Activated naive CD4-positive, alpha-beta T cell treated with anti-CD3 and anti-CD28 coated beads, Interleukin-2, amount 50 U/mL, for 24 hours (primary cell): ENCODE measurements around the gene PCDHA3.
"Not testable (repeated sequence)": the region's sequence is repeated elsewhere in the genome, so short reads cannot be mapped to it uniquely, and the experiment has no call there.

Source experiments
- H3K27ac Mint-ChIP-seq: one replicate; pipeline ENCODE4 v1.8.0; 2021; ENCODE audit warnings: mild to moderate bottlenecking, mixed read lengths
- H3K27me3 Mint-ChIP-seq: one replicate; pipeline ENCODE4 v1.8.0; 2021; ENCODE audit warnings: mixed read lengths
- H3K36me3 Mint-ChIP-seq: one replicate; pipeline ENCODE4 v1.8.0; 2021; ENCODE audit warnings: mixed read lengths
- H3K4me1 Mint-ChIP-seq: one replicate; pipeline ENCODE4 v1.8.0; 2021; ENCODE audit warnings: mixed read lengths
- H3K4me3 Mint-ChIP-seq: one replicate; pipeline ENCODE4 v1.8.0; 2021; ENCODE audit warnings: mild to moderate bottlenecking, mixed read lengths
- H3K9me3 Mint-ChIP-seq: one replicate; pipeline ENCODE4 v1.8.0; 2021; ENCODE audit warnings: mixed read lengths

PCDHA3 gene

DNA sequence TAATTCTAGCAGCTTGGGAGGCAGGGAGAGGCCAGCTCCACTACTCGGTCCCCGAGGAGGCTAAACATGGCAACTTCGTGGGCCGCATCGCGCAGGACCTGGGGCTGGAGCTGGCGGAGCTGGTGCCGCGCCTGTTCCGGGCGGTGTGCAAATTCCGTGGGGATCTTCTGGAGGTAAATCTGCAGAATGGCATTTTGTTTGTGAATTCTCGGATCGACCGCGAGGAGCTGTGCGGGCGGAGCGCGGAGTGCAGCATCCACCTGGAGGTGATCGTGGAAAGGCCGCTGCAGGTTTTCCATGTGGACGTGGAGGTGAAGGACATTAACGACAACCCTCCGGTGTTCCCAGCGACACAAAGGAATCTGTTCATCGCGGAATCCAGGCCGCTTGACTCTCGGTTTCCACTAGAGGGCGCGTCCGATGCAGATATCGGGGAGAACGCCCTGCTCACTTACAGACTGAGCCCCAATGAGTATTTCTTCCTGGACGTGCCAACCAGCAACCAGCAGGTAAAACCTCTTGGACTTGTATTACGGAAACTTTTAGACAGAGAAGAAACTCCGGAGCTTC is 33.7 kb downstream of the PCDHA3 start:
- H3K27ac Mint-ChIP-seq, H3K4me3 Mint-ChIP-seq, H3K4me1 Mint-ChIP-seq: not testable (repeated sequence)
- Mint-ChIP-seq H3K9me3 (peaks cover 15% of the 10 kb centered on the region), H3K27me3 (peaks cover 36% of the 10 kb centered on the region), H3K36me3 (peaks cover 13% of the 10 kb centered on the region)

DNA sequence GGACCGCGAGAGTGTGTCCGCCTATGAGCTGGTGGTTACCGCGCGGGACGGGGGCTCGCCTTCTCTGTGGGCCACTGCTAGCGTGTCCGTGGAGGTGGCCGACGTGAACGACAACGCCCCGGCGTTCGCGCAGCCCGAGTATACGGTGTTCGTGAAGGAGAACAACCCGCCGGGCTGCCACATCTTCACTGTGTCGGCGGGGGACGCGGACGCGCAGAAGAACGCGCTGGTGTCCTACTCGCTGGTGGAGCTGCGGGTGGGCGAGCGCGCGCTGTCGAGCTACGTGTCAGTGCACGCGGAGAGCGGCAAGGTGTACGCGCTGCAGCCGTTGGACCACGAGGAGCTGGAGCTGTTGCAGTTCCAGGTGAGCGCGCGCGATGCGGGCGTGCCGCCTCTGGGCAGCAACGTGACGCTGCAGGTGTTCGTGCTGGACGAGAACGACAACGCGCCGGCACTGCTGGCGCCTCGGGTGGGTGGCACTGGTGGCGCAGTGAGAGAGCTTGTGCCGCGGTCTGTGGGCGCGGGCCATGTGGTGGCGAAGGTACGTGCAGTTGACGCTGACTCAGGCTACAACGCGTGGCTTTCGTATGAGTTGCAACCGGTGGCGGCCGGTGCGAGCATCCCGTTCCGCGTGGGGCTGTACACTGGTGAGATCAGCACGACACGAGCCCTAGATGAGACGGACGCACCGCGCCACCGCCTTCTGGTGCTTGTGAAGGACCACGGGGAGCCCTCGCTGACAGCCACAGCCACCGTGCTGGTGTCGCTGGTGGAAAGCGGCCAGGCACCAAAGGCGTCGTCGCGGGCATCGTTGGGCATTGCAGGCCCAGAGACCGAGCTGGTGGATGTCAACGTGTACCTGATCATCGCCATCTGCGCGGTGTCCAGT is 35.0 kb downstream of the PCDHA3 start:
- H3K4me3 Mint-ChIP-seq: no peak overlapping the region
- H3K9me3 Mint-ChIP-seq: peaks cover 24% of the 10 kb centered on the region
- peaks cover 41% of the 10 kb centered on the region for H3K27me3 Mint-ChIP-seq
- peaks cover 16% of the 10 kb centered on the region for H3K36me3 Mint-ChIP-seq
- no peaks in the 10 kb centered on the region for H3K4me1 Mint-ChIP-seq
- no peak overlapping the region for H3K27ac Mint-ChIP-seq

GRCh38 chr5:140840978-140841962 is 40.4 kb downstream of the PCDHA3 start, which contains the start of gene PCDHA8:
TSS of gene PCDHA8 (plus strand) at chr5:140841187. CDS start at chr5:140841322, 135 bp downstream.
- no peak within 1 kb of the TSS for H3K4me3 Mint-ChIP-seq

GRCh38 chr5:140842798-140843733 is 42.2 kb downstream of the PCDHA3 start:
- peaks cover 17% of the 10 kb centered on the region for H3K9me3 Mint-ChIP-seq
- no peaks in the 10 kb centered on the region for H3K4me1 Mint-ChIP-seq
- no peak overlapping the region for H3K4me3 Mint-ChIP-seq
- H3K36me3 Mint-ChIP-seq: peaks cover 7% of the 10 kb centered on the region
- no peak overlapping the region for H3K27ac Mint-ChIP-seq
- H3K27me3 Mint-ChIP-seq: peaks cover 23% of the 10 kb centered on the region

More at GRCh38 chr5:140840978-140841962, 40.4 kb downstream of the PCDHA3 start, which contains the start of gene PCDHA8:
- Mint-ChIP-seq H3K4me1 (no peaks in the 10 kb centered on the region), H3K27me3 (peaks cover 18% of the 10 kb centered on the region), H3K9me3 (peaks cover 10% of the 10 kb centered on the region), H3K27ac (no peak within 1 kb of the TSS), H3K36me3 (peaks cover 6% of the 10 kb centered on the region)

GRCh38 chr5:140848139-140849102 is 47.6 kb downstream of the PCDHA3 start, which contains the start of gene PCDHA9:
TSS of gene PCDHA9 (plus strand) at chr5:140848382. CDS start at chr5:140848496, 114 bp downstream.
- not testable (repeated sequence) for H3K4me3 Mint-ChIP-seq, H3K36me3 Mint-ChIP-seq, H3K27ac Mint-ChIP-seq, H3K9me3 Mint-ChIP-seq, H3K4me1 Mint-ChIP-seq
- H3K27me3 Mint-ChIP-seq: peaks cover 11% of the 10 kb centered on the region

DNA sequence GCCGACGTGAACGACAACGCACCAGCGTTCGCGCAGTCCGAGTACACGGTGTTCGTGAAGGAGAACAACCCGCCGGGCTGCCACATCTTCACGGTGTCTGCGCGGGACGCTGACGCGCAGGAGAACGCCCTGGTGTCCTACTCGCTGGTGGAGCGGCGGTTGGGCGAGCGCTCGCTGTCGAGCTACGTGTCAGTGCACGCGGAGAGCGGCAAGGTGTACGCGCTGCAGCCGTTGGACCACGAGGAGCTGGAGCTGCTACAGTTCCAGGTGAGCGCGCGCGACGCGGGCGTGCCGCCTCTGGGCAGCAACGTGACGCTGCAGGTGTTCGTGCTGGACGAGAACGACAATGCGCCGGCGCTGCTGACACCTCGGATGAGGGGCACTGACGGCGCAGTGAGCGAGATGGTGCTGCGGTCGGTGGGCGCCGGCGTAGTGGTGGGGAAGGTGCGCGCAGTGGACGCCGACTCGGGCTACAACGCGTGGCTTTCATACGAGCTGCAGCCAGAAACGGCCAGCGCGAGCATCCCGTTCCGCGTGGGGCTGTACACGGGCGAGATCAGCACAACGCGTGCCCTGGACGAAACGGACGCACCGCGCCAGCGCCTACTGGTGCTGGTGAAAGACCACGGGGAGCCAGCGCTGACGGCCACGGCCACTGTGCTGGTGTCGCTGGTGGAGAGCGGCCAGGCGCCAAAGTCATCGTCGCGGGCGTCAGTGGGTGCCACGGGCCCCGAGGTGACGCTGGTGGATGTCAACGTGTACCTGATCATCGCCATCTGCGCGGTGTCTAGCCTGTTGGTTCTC is 49.2 kb downstream of the PCDHA3 start:
- not testable (repeated sequence) for H3K4me1 Mint-ChIP-seq, H3K9me3 Mint-ChIP-seq, H3K27me3 Mint-ChIP-seq, H3K27ac Mint-ChIP-seq, H3K36me3 Mint-ChIP-seq, H3K4me3 Mint-ChIP-seq
